ENCODE measurements around the gene GGT1. TPM values are rescaled to one million over a fixed set of nuclear protein-coding genes. Genes with fewer than 3 reads are reported as not detected.
"Not testable (repeated sequence)": the region's sequence is repeated elsewhere in the genome, so short reads cannot be mapped to it uniquely, and the experiment has no call there.

Gene GGT1
- total RNA-seq, 1 donor from 2014 or later, result 151 TPM

- intact Hi-C loops (cut with micrococcal nuclease), result not testable (repeated sequence)
These were observed 29.6 kb downstream of the GGT1 start for GRCh38 chr22:24632642-24633041.

GRCh38 chr22:24633231-24634023 lies 30.4 kb downstream of the GGT1 start:
- intact Hi-C loops (cut with micrococcal nuclease), result not testable (repeated sequence)

GRCh38 chr22:24634776-24635389 lies 31.9 kb downstream of the GGT1 start:
- intact Hi-C loops (cut with micrococcal nuclease), result not testable (repeated sequence)

- intact Hi-C loops (cut with micrococcal nuclease), result not testable (repeated sequence)
These were observed 33.5 kb downstream of the GGT1 start for GRCh38 chr22:24636513-24636912.

GRCh38 chr22:24642307-24642706 lies 39.3 kb downstream of the GGT1 start:
- intact Hi-C loops (cut with micrococcal nuclease), result not testable (repeated sequence)

GRCh38 chr22:24644409-24644808 lies 41.4 kb downstream of the GGT1 start:
- intact Hi-C loops (cut with micrococcal nuclease), result not testable (repeated sequence)

- intact Hi-C loops (cut with micrococcal nuclease), result not testable (repeated sequence)
These were observed 42.7 kb downstream of the GGT1 start for GRCh38 chr22:24645408-24646399.

GRCh38 chr22:24646756-24647155 lies 43.8 kb downstream of the GGT1 start:
- intact Hi-C loops (cut with micrococcal nuclease), result not testable (repeated sequence)

GRCh38 chr22:24649371-24649770 lies 46.4 kb downstream of the GGT1 start:
- intact Hi-C loops (cut with micrococcal nuclease), result not testable (repeated sequence)

GRCh38 chr22:24650884-24651283 lies 47.9 kb downstream of the GGT1 start:
- intact Hi-C loops (cut with micrococcal nuclease), result not testable (repeated sequence)

GRCh38 chr22:24665395-24665794 lies 62.4 kb downstream of the GGT1 start:
- intact Hi-C loops (cut with micrococcal nuclease), result loop anchor here (10.0 kb wide), 1 partner anchor 89 kb away; no protein-coding TSS in a partner anchor

GRCh38 chr22:24667904-24668303 lies 64.9 kb downstream of the GGT1 start:
- intact Hi-C loops (cut with micrococcal nuclease), result loop anchor here (10.0 kb wide), 1 partner anchor 87 kb away; no protein-coding TSS in a partner anchor

- intact Hi-C loops (cut with micrococcal nuclease), result not testable (repeated sequence)
These were observed 69.5 kb downstream of the GGT1 start for GRCh38 chr22:24672532-24672931.

Other genes starting within 250 kb of the GGT1 start
- 19.7 and 22.2 TPM in 2 replicates for gene ADORA2A, start 175.6 kb upstream of the GGT1 start, total RNA-seq
- gene UPB1, start 107.9 kb upstream of the GGT1 start, total RNA-seq, result 0.34 and 0.68 TPM in 2 replicates
- 128 and 144 TPM in 2 replicates for gene GUCD1, start 48.1 kb upstream of the GGT1 start, total RNA-seq
- gene SNRPD3, start 47.2 kb upstream of the GGT1 start, total RNA-seq, result 99.9 and 106 TPM in 2 replicates
- 1.7 and 1.8 TPM in 2 replicates for gene LRRC75B, start 10.1 kb upstream of the GGT1 start, total RNA-seq
- gene PIWIL3, start 171.5 kb downstream of the GGT1 start, total RNA-seq, result not detected in 2 replicates
- 0.15 and 0.42 TPM in 2 replicates for gene SGSM1, start 203.0 kb downstream of the GGT1 start, total RNA-seq

Measured in T-helper 1 cell treated with Interleukin-12 subunit alpha and Interleukin-12 subunit beta and Interleukin-4 antibody, amounts not matched to agents 30 ng/mL and 1 ng/mL, for 36 hours (primary cell).